ENCODE measurements around the gene PCGF5.

DNA sequence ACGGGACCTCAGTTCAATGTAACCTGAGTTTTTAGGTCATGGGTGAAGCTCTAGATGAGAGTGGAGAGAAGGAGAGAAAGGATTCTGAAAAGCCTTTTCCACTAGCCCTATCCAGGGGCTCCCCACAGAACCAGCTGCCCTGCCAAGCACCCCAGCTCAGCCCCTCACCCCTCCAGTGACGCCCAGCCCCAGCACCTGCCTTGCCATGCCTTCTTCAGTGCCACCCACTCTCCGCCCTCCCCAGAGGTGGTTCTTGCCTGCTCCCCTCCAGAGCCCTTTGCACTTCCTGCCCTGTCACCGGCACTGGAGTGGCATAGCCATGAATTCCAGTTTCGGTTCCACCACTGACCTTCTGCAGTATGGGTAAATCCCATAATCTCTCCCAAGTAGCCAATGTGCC is 70.1 kb downstream of the PCGF5 start:
- TF ChIP-seq, protein P1, sequence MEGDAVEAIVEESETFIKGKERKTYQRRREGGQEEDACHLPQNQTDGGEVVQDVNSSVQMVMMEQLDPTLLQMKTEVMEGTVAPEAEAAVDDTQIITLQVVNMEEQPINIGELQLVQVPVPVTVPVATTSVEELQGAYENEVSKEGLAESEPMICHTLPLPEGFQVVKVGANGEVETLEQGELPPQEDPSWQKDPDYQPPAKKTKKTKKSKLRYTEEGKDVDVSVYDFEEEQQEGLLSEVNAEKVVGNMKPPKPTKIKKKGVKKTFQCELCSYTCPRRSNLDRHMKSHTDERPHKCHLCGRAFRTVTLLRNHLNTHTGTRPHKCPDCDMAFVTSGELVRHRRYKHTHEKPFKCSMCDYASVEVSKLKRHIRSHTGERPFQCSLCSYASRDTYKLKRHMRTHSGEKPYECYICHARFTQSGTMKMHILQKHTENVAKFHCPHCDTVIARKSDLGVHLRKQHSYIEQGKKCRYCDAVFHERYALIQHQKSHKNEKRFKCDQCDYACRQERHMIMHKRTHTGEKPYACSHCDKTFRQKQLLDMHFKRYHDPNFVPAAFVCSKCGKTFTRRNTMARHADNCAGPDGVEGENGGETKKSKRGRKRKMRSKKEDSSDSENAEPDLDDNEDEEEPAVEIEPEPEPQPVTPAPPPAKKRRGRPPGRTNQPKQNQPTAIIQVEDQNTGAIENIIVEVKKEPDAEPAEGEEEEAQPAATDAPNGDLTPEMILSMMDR (conservative IDR thresholded peaks at IDR 0.05; ENCODE audit: low read depth, low read length), result no peak
- no peak for TF ChIP-seq EZH2 (IDR thresholded peaks at IDR 0.05; ENCODE audit: borderline replicate concordance, low read depth, low read length, poor library complexity, severe bottlenecking)

Measured in A673 (cell line).